Progenitor cell of endocrine pancreas (in vitro differentiated cells): ENCODE data around the gene PDCD5. TPM values are rescaled to one million over a fixed set of nuclear protein-coding genes. Genes with fewer than 3 reads are reported as not detected.

Experiments used
- DNase-seq: peaks from one replicate; pipeline ENCODE4 v3.0.0; 2021; ENCODE audit warnings: low spot score; ENCODE audit not compliant: unreplicated experiment
- H3K27ac Mint-ChIP-seq: 2 replicates; pipeline ENCODE4 v1.8.0; 2021; ENCODE audit warnings: mild to moderate bottlenecking, moderate library complexity, mixed read lengths
- H3K27me3 Mint-ChIP-seq: 2 replicates; pipeline ENCODE4 v1.8.0; 2021; ENCODE audit warnings: mixed read lengths
- H3K36me3 Mint-ChIP-seq: 2 replicates; pipeline ENCODE4 v1.8.0; 2022; ENCODE audit warnings: mixed read lengths; ENCODE audit not compliant: insufficient read depth
- H3K4me1 Mint-ChIP-seq: 2 replicates; pipeline ENCODE4 v1.8.0; 2021; ENCODE audit warnings: low read depth, mixed read lengths
- H3K4me3 Mint-ChIP-seq: 2 replicates; pipeline ENCODE4 v1.8.0; 2021; ENCODE audit warnings: low read depth, mild to moderate bottlenecking, moderate library complexity, mixed read lengths
- H3K9me3 Mint-ChIP-seq: 2 replicates; pipeline ENCODE4 v1.8.0; 2021; ENCODE audit warnings: low read depth, mixed read lengths
- CTCF ChIP-seq: fragments of 200-600 bp; sonication (generic); IDR thresholded peaks from one replicate; pipeline ENCODE4 v1.5.0; 2021; ENCODE audit warnings: antibody characterized with exemption, mild to moderate bottlenecking; ENCODE audit not compliant: unreplicated experiment
- total RNA-seq: library from RNA; stranded (reverse); gene quantifications from 2 replicates; pipeline ENCODE4 v1.2.1, GENCODE V29; 2021

The PDCD5 gene
- total RNA-seq, 1 donor from 2014 or later = 106 TPM

- Mint-ChIP-seq H3K27me3 (peaks cover 2% of the 10 kb centered on the region), H3K4me3 (no peak overlapping the region), H3K9me3 (no peaks in the 10 kb centered on the region), H3K36me3 (no peaks in the 10 kb centered on the region), H3K4me1 (no peaks in the 10 kb centered on the region), H3K27ac (no peak overlapping the region)
- no peak for DNase-seq
- TF ChIP-seq CTCF = no peak
Measured at GRCh38 chr19:32542477-32543108, 38.4 kb upstream of the PDCD5 start.

- no peaks in the 10 kb centered on the region for H3K9me3 Mint-ChIP-seq
- no peaks in the 10 kb centered on the region for H3K4me1 Mint-ChIP-seq
- no peak overlapping the region for H3K27ac Mint-ChIP-seq
- DNase-seq = no peak
- no peak overlapping the region for H3K4me3 Mint-ChIP-seq
- no peak for TF ChIP-seq CTCF
- peaks cover 2% of the 10 kb centered on the region for H3K27me3 Mint-ChIP-seq
- H3K36me3 Mint-ChIP-seq = no peaks in the 10 kb centered on the region
Measured at GRCh38 chr19:32543115-32543900, 37.7 kb upstream of the PDCD5 start.

GRCh38 chr19:32544917-32545316, 36.1 kb upstream of the PDCD5 start:
- no peak overlapping the region for H3K4me3 Mint-ChIP-seq
- DNase-seq = no peak
- H3K4me1 Mint-ChIP-seq = no peaks in the 10 kb centered on the region
- no peak for TF ChIP-seq CTCF
- no peaks in the 10 kb centered on the region for H3K9me3 Mint-ChIP-seq
- no peaks in the 10 kb centered on the region for H3K36me3 Mint-ChIP-seq
- no peak overlapping the region for H3K27ac Mint-ChIP-seq
- peaks cover 2% of the 10 kb centered on the region for H3K27me3 Mint-ChIP-seq

- no peak for DNase-seq
- no peak for TF ChIP-seq CTCF
- H3K9me3 Mint-ChIP-seq = no peaks in the 10 kb centered on the region
- H3K27me3 Mint-ChIP-seq = no peaks in the 10 kb centered on the region
- no peak overlapping the region for H3K27ac Mint-ChIP-seq
- H3K4me1 Mint-ChIP-seq = no peaks in the 10 kb centered on the region
- no peak overlapping the region for H3K4me3 Mint-ChIP-seq
- H3K36me3 Mint-ChIP-seq = no peaks in the 10 kb centered on the region
Measured at GRCh38 chr19:32550666-32551065, 30.3 kb upstream of the PDCD5 start.

- no peak for TF ChIP-seq CTCF
- Mint-ChIP-seq H3K27me3 (no peaks in the 10 kb centered on the region), H3K4me3 (no peak overlapping the region), H3K36me3 (no peaks in the 10 kb centered on the region), H3K9me3 (no peaks in the 10 kb centered on the region), H3K4me1 (no peaks in the 10 kb centered on the region), H3K27ac (no peak overlapping the region)
- no peak for DNase-seq
Measured at GRCh38 chr19:32555786-32556185, 25.2 kb upstream of the PDCD5 start.
